HG03378 (cell line): Measurements from ENCODE around the gene AIRE.

Experiments
- ATAC-seq: cut with Tn5 transposase; IDR thresholded peaks from one replicate; pipeline ENCODE4 v1.9.1; 2021; ENCODE audit warnings: mild to moderate bottlenecking, moderate library complexity; ENCODE audit not compliant: unreplicated experiment

Gene AIRE

GRCh38 chr21:44303490-44303981 is 17.9 kb downstream of the AIRE start:
- no peak for ATAC-seq

GRCh38 chr21:44304011-44304616 is 18.4 kb downstream of the AIRE start:
- no peak for ATAC-seq

- no peak for ATAC-seq
These were observed 19.2 kb downstream of the AIRE start for GRCh38 chr21:44304877-44305293.

GRCh38 chr21:44305691-44306090 is 20.0 kb downstream of the AIRE start:
- no peak for ATAC-seq

GRCh38 chr21:44306936-44307704 is 21.4 kb downstream of the AIRE start:
- ATAC-seq = no peak

- ATAC-seq = no peak
These were observed 25.2 kb downstream of the AIRE start for GRCh38 chr21:44310628-44311507.

GRCh38 chr21:44312089-44312488 is 26.4 kb downstream of the AIRE start:
- ATAC-seq = no peak

GRCh38 chr21:44312716-44313115 is 27.0 kb downstream of the AIRE start:
- ATAC-seq = no peak

GRCh38 chr21:44313451-44313850 is 27.8 kb downstream of the AIRE start:
- ATAC-seq = no peak

- ATAC-seq = no peak
These were observed 28.5 kb downstream of the AIRE start for GRCh38 chr21:44314128-44314527.

GRCh38 chr21:44314561-44314960 is 28.9 kb downstream of the AIRE start:
- no peak for ATAC-seq

- ATAC-seq = no peak
These were observed 30.1 kb downstream of the AIRE start for GRCh38 chr21:44315691-44316203.

GRCh38 chr21:44316277-44316900 is 30.7 kb downstream of the AIRE start:
- no peak for ATAC-seq

- ATAC-seq = no peak
These were observed 31.6 kb downstream of the AIRE start for GRCh38 chr21:44317241-44317782.

- no peak for ATAC-seq
These were observed 32.2 kb downstream of the AIRE start for GRCh38 chr21:44317871-44318270.

GRCh38 chr21:44318489-44319285 is 33.0 kb downstream of the AIRE start:
- no peak for ATAC-seq

GRCh38 chr21:44319407-44320065 is 33.9 kb downstream of the AIRE start:
- ATAC-seq = no peak

- no peak for ATAC-seq
These were observed 35.2 kb downstream of the AIRE start for GRCh38 chr21:44320847-44321246.

GRCh38 chr21:44321846-44322450 is 36.3 kb downstream of the AIRE start:
- ATAC-seq = no peak
